Left hindlimb (tissue), 1 donor: ENCODE results near the gene NCKIPSD.

ENCODE experiments used
- DNase-seq: peaks from one replicate; pipeline ENCODE4 v3.0.0-alpha.2; 2018

NCKIPSD gene

DNA sequence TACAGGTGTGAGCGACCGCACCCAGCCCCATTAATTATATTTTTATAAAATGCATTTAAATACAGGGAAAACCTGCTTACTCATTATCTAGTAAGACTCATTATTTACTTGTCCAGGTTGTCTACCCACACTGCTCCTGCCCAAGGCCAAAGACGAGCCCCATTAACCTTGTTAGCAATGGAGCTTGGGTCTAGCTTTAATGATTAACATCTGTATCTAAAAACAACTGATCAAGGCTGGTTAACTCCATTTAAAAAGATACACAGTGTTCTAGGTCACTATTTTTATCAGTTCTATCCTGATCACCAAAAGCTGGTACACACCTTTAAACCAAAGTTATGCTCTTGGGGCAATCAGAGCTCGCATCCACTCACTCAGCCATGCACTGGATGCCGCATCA is 10.4 kb upstream of the NCKIPSD start:
- no peak for DNase-seq

DNA sequence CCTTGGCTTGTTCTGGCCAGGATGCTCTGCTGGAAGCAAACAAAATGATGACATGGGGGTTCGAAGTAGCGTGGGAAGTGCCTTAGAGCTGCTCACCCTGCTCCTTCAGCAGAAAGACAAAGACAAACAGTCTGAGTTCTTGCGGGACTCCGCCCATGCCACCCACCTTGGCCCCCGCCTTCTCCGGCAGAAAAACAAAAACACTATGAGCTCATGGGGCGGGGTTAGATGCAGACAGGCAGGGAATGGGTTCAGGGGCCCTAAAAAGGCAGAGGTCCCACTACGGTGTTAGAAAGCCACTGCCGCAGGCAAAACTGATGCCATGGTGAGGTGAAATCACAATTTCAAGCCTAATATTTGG is 9.7 kb upstream of the NCKIPSD start:
- DNase-seq: no peak

GRCh38 chr3:48694610-48695392 is 9.1 kb upstream of the NCKIPSD start:
- no peak for DNase-seq

GRCh38 chr3:48693826-48694225 is 8.1 kb upstream of the NCKIPSD start:
- no peak for DNase-seq

DNA sequence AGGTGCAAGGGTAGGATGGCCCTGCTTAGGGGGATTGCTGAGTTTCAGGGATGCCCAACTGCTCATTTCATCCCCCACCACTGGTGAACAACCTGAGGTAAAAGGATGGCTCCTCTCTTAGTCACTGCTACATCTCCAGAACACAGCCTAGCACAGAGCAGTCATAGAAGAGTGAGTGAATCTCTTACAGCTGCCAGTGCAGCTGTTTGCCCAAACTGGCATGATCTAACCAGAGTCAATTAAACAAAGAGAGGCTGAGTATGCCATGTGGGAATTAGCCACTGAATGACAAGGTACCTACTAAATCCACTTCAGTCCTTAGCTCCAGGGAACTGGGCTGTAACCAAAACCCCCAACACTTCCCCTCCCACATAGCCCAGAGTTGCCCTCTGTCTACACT is 6.8 kb upstream of the NCKIPSD start:
- DNase-seq: no peak

- no peak for DNase-seq
Observed at GRCh38 chr3:48690846-48691458, 5.2 kb upstream of the NCKIPSD start.

DNA sequence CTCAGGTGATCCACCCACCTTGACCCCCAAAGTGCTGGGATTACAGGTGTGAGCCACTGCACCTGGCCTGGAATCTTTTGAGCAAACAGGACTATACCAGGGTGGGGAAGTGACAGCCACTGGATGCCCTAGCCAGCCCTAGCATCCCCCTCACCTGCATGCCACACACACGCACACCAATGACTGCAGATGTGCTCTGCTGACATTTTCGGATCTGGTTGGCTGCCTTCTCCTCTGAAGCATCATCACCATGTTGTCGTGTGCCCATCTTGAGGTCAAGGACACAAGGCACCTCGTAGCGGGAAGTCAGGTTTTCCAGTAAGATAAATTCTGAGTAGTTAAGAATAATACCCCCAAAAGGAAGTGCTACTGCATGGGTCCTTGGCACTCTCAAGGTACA is 3.7 kb upstream of the NCKIPSD start:
- DNase-seq: no peak

GRCh38 chr3:48688737-48689075 is 3.0 kb upstream of the NCKIPSD start:
- no peak for DNase-seq

DNA sequence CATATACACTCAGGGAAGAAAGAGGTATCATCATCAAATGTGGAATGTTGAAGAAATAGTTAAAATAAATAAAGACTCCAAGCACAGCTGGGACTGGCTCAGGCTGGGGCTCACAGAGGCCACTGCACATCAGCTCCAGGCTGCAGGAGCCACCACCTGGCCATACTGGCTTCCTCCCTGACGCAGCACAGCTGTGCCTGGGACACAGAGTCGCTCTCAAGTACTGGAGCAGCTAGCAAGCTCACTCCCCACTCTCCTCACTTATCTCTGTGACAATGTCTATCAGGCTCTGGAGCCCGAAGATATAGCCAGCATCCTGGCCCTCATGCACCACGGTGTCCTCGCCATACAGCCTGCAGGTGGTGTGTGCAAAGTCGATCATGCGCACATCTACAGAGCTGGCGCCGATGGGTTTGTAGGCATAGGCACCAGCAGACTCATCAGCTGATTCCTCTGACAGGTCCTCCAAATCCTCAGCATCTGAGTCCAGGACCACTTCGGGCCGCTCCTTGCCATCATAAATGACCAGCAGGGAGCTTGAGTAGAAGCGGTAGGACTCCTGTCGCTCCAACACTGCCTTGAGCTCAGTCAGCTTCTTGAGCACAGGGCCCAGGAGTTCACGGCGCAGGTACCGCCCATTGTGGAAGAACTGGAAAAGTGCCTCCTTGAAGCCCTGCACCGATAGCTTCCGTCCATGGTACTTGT is 2.5 kb upstream of the NCKIPSD start:
- DNase-seq: no peak

DNA sequence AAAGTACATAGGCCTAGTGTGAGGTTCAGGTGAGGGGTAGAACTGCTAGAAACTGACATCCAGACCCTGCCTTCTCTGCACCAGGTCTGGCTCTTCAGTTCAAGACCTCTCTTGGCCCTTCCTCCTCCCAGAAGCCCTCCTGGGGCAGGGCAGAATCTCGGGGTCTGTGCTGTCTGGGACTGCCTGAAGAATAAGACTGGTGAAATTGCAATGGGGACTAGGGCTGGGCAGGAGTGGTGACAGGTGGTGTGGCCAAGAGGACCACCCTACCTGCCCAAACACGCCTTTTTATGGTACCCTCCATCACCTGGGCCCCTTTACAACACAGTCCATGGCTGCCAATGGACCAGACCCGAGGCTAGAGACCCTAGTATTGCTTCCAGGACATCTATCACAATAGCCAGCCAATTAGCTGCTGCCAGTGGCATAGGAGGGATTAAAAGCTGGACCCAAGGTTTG is 1.5 kb upstream of the NCKIPSD start:
- no peak for DNase-seq

- no peak for DNase-seq
Observed at GRCh38 chr3:48686538-48687219, 964 bp upstream of the NCKIPSD start.

DNA sequence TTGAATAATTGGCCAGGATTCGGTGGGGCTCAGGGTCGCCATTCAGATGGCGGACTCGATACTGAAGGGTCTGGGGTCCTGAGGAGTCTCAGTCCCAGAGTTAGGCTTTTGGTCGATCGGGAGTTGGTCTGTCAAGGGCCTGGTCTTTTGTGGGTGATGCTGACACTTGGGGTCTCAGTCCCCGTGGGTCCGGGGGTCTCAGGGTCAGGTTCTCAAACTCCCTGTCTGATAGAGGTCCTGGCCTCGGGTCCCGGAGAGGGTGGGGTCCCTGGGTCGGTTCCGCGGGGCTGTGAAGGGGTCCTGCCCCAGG is 467 bp downstream of the NCKIPSD start:
- DNase-seq: no peak

- DNase-seq: no peak
Observed at GRCh38 chr3:48684480-48685143, 1.1 kb downstream of the NCKIPSD start.

DNA sequence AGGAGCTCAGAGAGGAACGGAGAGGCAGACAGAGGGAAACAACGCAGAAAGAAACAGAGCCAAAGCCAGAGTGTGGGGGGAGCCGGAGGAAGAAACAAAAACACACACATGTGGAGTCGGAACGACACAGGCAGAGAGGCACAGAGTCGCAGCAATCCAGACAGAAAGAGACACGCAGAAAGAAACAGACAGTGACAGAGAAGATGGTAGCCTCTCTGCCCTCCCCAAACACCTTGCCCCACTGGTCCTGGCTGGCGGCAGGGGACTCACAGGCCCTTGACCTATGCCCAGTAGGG is 1.7 kb downstream of the NCKIPSD start:
- DNase-seq: no peak

DNA sequence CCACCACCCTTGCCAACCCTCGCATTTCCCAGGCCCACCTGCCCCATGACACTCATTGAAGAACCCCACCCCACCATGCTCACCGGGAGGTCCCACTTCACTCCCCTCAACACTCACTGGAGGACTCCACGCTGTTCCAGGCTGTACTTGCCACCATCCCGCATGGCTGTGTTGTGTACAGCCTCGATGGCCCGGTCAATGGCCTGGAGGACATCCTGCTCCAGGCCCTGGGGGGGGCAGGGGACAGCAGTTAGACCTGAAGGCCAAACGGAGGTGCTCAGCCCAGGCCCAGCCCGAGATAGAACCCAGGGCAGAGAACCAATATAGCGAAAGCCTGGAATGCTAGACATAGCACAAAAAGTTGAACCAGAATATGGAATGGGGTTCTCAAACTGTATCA is 2.9 kb downstream of the NCKIPSD start:
- DNase-seq: no peak

- DNase-seq: no peak
Observed at GRCh38 chr3:48681974-48682610, 3.6 kb downstream of the NCKIPSD start.

- no peak for DNase-seq
Observed at GRCh38 chr3:48681541-48681880, 4.2 kb downstream of the NCKIPSD start.

DNA sequence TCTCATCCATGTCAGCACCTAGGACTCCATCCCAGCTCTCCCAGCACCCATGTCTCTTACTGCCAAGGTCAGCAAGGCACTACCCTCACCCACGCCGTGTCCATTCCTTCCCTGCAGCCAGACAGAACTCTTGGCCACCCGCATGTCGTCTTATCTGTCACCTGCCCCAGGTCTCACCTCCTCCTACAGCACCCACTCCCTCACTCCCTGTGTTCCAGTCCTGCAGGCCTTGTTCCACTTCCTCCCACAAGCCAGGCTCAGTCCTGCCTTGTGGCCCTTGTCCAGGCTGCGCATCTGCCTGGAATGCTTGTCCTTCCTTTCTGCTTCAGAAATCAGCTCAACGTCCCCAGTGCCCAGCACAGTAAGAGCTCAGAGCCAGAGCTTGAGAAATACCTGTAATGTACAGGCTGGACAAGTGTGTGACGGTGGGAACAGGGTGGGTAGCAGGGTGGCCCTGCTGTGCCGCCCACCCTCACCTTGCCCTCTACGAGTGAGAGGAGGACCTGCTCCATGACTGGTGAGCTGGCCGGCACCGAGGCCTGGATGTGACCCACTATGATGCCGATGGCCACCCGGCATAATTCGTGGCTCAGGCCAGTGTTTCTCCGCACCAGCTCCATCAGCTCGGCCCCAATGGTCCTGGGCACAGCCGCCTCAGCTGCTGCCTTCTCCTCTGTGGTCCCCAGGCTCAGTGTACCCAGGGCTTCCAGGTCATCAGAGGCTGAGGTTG is 4.7 kb downstream of the NCKIPSD start:
- no peak for DNase-seq

- no peak for DNase-seq
Observed at GRCh38 chr3:48679411-48680391, 6.0 kb downstream of the NCKIPSD start.

DNA sequence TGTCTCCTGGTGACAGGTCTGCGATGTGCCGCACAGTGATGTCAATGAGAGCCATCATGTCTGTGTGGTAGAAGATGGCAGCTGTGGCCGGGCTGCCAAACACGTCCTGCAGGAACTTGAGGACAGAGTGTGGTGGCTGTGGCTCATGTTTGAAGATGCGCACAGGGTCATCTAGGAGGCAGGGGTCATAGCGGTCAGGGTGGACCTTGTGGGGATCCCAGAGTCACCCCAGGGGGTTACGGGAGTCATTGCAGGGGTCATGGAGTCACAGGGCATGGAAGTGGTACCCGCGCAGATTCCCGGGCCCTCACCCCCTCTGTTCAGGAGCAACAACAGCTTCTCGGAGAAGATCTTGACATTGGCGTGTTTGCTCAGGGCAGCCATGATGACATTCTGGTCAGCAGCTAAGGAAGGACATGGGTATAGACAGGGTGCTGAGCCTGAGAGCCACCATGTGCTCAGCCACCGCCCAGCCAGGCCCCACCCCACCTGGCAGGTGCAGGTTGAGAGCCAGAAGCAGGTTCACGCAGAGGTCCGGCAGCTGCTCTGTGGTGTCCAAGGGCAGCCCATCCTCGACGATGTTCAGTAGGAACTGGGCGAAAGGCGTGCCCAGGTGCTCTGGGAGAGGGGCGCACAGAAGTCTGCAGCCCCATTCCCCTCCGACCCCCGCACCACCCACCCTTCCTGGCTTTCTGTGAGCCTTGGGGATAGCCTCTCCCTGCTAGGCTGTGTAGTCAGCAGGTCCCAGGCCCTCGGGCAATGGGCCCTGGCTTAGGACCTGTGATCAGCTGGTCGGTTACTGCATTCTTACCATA is 6.9 kb downstream of the NCKIPSD start:
- DNase-seq: no peak
